HepG2 (cell line): ENCODE measurements around the gene PTPRD. TPM values are rescaled to one million over a fixed set of nuclear protein-coding genes. Genes with fewer than 3 reads are reported as not detected.

Source experiments
- ATAC-seq: fragments of 200-7000 bp; cut with Tn5 transposase; 3 replicates; pipeline ENCODE4 v1.9.1; 2020; ENCODE audit warnings: mild to moderate bottlenecking, moderate library complexity
- BruUV-seq: library from RNA; stranded (reverse); fragments of 400-500 nt; replicated peaks from 2 replicates; lab custom pipeline; 2021; lab: Mats Ljungman, UMichigan
- CTCF ChIA-PET: fragments of 300-600 bp; formaldehyde crosslinking; extraction: SDS; loops from one replicate; lab custom pipeline; 2021; ENCODE audit warnings: low total read pairs, inconsistent platforms, low intra/inter-chr PET ratio; lab: Yijun Ruan, JAX
- POLR2A ChIA-PET: fragments of 350-600 bp; sonication (Branson Sonifier 250); formaldehyde crosslinking; loops from one replicate; lab custom pipeline; 2020; ENCODE audit warnings: antibody characterized with exemption, inconsistent platforms; lab: Yijun Ruan, JAX
- DNase-seq: peaks from one replicate; pipeline ENCODE4 v3.0.0-alpha.2; 2015; ENCODE audit warnings: low spot score
- FAIRE-seq: peaks from 3 replicates; lab custom pipeline; 2011; peaks lifted over from hg19 to GRCh38; lab: Jason Lieb, UNC
- H2AFZ ChIP-seq: one replicate; pipeline ENCODE4 v1.6.1; 2011; ENCODE audit warnings: low read length, inconsistent platforms
- H3K27ac ChIP-seq: fragments of 300-600 bp; 3 replicates; pipeline ENCODE4 v1.8.0; 2011; ENCODE audit warnings: mixed run types, mild to moderate bottlenecking, mixed read lengths, low read length, inconsistent platforms; ENCODE audit not compliant: insufficient read depth; ENCODE audit errors: extremely low read length
- H3K27me3 ChIP-seq, 2 experiments: fragments of 200-600 bp in 1 of 2; 2 replicates in 1 of 2; 3 replicates in 1 of 2; pipeline versions ENCODE4 v1.6.0 to v1.8.0; 2011; ENCODE audit warnings: low read length in 2 of 2, mild to moderate bottlenecking in 2 of 2, moderate library complexity in 2 of 2, inconsistent platforms in 1 of 2; ENCODE audit not compliant: insufficient read depth in 2 of 2, control insufficient read depth in 1 of 2
- H3K36me3 ChIP-seq, 2 experiments: fragments of 200-600 bp in 1 of 2; replicated peaks in 1 of 2; 2 replicates in 1 of 2; 3 replicates in 1 of 2; pipeline versions ENCODE4 v1.5.1 to v1.8.0; 2011; ENCODE audit warnings: low read length in 2 of 2, inconsistent platforms in 1 of 2; ENCODE audit not compliant: insufficient read depth in 2 of 2, control insufficient read depth in 1 of 2
- H3K4me1 ChIP-seq: 2 replicates; pipeline ENCODE4 v1.5.1; 2012; ENCODE audit warnings: low read length, inconsistent platforms; ENCODE audit not compliant: insufficient read depth
- H3K4me2 ChIP-seq: 2 replicates; pipeline ENCODE4 v1.6.0; 2011; ENCODE audit warnings: low read depth, low read length, inconsistent platforms
- H3K4me3 ChIP-seq, 3 experiments: fragments of 200-600 bp in 1 of 3; sonication (generic), shearing (Covaris generic) in 1 of 3; replicated peaks in 1 of 3; 2 replicates each; pipeline ENCODE4 v1.5.1; 2011 to 2016; ENCODE audit warnings: low read length in 3 of 3, inconsistent platforms in 2 of 3, low read depth in 2 of 3, mild to moderate bottlenecking in 2 of 3, control low read depth in 1 of 3, mixed read lengths in 1 of 3; ENCODE audit not compliant: insufficient read depth in 1 of 3
- H3K79me2 ChIP-seq: one replicate; pipeline ENCODE4 v1.6.1; 2011; ENCODE audit warnings: low read length, inconsistent platforms; ENCODE audit not compliant: insufficient read depth
- H3K9ac ChIP-seq: 2 replicates; pipeline ENCODE4 v1.6.0; 2011; ENCODE audit warnings: mild to moderate bottlenecking, low read depth, low read length, inconsistent platforms; ENCODE audit not compliant: insufficient read depth
- H3K9me3 ChIP-seq: 2 replicates; pipeline ENCODE4 v1.5.1; 2012; ENCODE audit warnings: mild to moderate bottlenecking, low read length
- H4K20me1 ChIP-seq: 2 replicates; pipeline ENCODE4 v1.6.0; 2011; ENCODE audit warnings: inconsistent platforms, mild to moderate bottlenecking, low read length, moderate library complexity; ENCODE audit not compliant: insufficient read depth
- ARID3A ChIP-seq: IDR thresholded peaks from 2 replicates; pipeline ENCODE4 v1.6.1; 2012; ENCODE audit warnings: low read depth, low read length, improper control_type of control experiment
- ATM ChIP-seq: fragments of 450-650 bp; IDR thresholded peaks from 2 replicates; pipeline ENCODE4 v1.7.1; 2017; ENCODE audit warnings: mild to moderate bottlenecking, borderline replicate concordance
- BHLHE40 ChIP-seq: IDR thresholded peaks from 2 replicates; pipeline ENCODE4 v1.6.1; 2011; ENCODE audit warnings: low read length, improper control_type of control experiment
- JUNB ChIP-seq: sonication (generic); formaldehyde crosslinking; IDR thresholded peaks from 2 replicates; pipeline ENCODE4 v1.8.0; 2022; ENCODE audit warnings: missing genetic modification reagents, mild to moderate bottlenecking, borderline replicate concordance
- MAFF ChIP-seq: IDR thresholded peaks from 2 replicates; pipeline ENCODE4 v1.6.1; 2011; ENCODE audit warnings: low read depth, low read length, improper control_type of control experiment
- MAFK ChIP-seq, 2 experiments: IDR thresholded peaks in 1 of 2; conservative IDR thresholded peaks in 1 of 2; 2 replicates each; pipeline ENCODE4 v1.6.1; 2011; ENCODE audit warnings: improper control_type of control experiment in 2 of 2, low read length in 2 of 2
- STAG1 ChIP-seq: sonication (generic); formaldehyde crosslinking; IDR thresholded peaks from 2 replicates; pipeline ENCODE4 v1.4.0; 2020; ENCODE audit warnings: missing genetic modification reagents
- TCF7 ChIP-seq: sonication (generic); IDR thresholded peaks from 2 replicates; pipeline ENCODE4 v1.6.1; 2016; ENCODE audit warnings: antibody characterized with exemption, low read depth
- TEAD3 ChIP-seq: optimal IDR thresholded peaks from 2 replicates; pipeline ENCODE3; 2016; ENCODE audit warnings: borderline replicate concordance
- ZBTB37 ChIP-seq: sonication (generic); formaldehyde crosslinking; IDR thresholded peaks from 2 replicates; pipeline ENCODE4 v1.4.0; 2020; ENCODE audit warnings: mild to moderate bottlenecking, missing genetic modification reagents
- ZBTB49 ChIP-seq: sonication (generic); formaldehyde crosslinking; IDR thresholded peaks from 2 replicates; pipeline ENCODE4 v1.4.0; 2020; ENCODE audit warnings: missing genetic modification reagents, borderline replicate concordance
- ZNF296 ChIP-seq: sonication (generic); formaldehyde crosslinking; conservative IDR thresholded peaks from 2 replicates; pipeline ENCODE4 v1.5.0; 2020; ENCODE audit warnings: mild to moderate bottlenecking, missing genetic modification reagents
- ZNF646 ChIP-seq: sonication (generic); formaldehyde crosslinking; IDR thresholded peaks from 2 replicates; pipeline ENCODE4 v1.9.0; 2021; ENCODE audit warnings: mild to moderate bottlenecking, missing genetic modification reagents
- WGBS: methylation state at CpG from one replicate; pipeline ENCODE4 v1.1.6; 2017; ENCODE audit warnings: low lambda C conversion rate; 5-methylcytosine and 5-hydroxymethylcytosine counted together
- in situ Hi-C: cut with HindIII; loops from 2 replicates; pipeline ENCODE4 v1.10.0; 2017; ENCODE audit warnings: low pct_unique_long_range_greater_than_20kb; ENCODE audit not compliant: extremely low pct_ligation_motif_present
- intact Hi-C: fragments of 100-400 bp; cut with micrococcal nuclease; formaldehyde crosslinking; loops from one replicate; pipeline ENCODE4 v1.10.0; 2022; ENCODE audit not compliant: unreplicated experiment
- polyA plus RNA-seq, 8 experiments: library from polyadenylated mRNA; depleted of rRNA in 3 of 8; stranded (reverse) in 7 of 8; unstranded in 1 of 8; fragments of >200 nt; fragmentation: Illumina TruSeq in 4 of 8; extraction: Trizol in 4 of 8; gene quantifications; 2 replicates each; pipeline versions ENCODE4 v1.2.1 to v1.2.3, GENCODE V29; 2011 to 2016; ENCODE audit warnings: low read depth in 4 of 8, missing spikeins in 1 of 8, mixed read lengths in 1 of 8; ENCODE audit not compliant: insufficient read depth in 1 of 8
- total RNA-seq, 5 experiments: library from RNA; depleted of rRNA; stranded (reverse); fragments of >200 nt; fragmentation: Illumina TruSeq; extraction: Trizol; gene quantifications; 2 replicates each; pipeline ENCODE4 v1.2.3, GENCODE V29; 2016; ENCODE audit warnings: low read depth in 1 of 5

The PTPRD gene
- total and polyA plus RNA-seq, 2 of the 13 experiments (the other 11 are each of a cell fraction or from before 2014, with no cell fraction given) = 0.05 TPM; not detected in 1

DNA sequence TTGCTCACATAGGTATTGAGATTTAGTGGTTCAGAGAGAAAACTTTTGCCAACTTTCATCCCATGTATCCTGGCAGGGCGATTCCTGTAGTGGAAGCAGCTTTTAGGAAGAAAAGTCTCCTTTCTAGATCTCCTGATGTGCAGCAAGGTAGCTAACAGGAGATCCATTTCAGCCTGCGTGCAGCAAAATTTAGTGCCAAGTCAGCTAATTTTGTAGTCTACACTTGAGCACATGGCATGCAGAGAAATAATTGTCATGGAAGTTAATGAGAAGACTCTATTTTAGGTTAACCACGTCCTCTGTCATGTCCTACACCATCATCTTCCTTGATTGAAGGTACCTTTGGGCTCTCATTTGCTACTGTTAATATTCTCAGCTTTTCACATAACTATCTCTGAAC, 165.8 kb downstream of the PTPRD start:
- ATAC-seq = no peak
- POLR2A ChIA-PET = no interaction called here
- no peak overlapping the region for H3K9ac ChIP-seq
- TF ChIP-seq TEAD3 = no peak
- no peak for TF ChIP-seq STAG1 (CRISPR knock-in tag)
- no peak for TF ChIP-seq ZNF296 (CRISPR knock-in tag)
- no peak for TF ChIP-seq ATM
- no peak for TF ChIP-seq JUNB (CRISPR knock-in tag)
- no peak for TF ChIP-seq ARID3A
- TF ChIP-seq ZNF646 (CRISPR knock-in tag) = no peak
- no peak for TF ChIP-seq BHLHE40
- no peak for TF ChIP-seq ZBTB37 (CRISPR knock-in tag)
- TF ChIP-seq TCF7 = no peak
- TF ChIP-seq MAFK (conservative IDR thresholded peaks at IDR 0.05 in 1 of 2, IDR thresholded peaks at IDR 0.05 in 1 of 2; ENCODE audit: low read length in 2 of 2) = peak; percentile 95 to 98
- peak; percentile 98 for TF ChIP-seq MAFF
- TF ChIP-seq ZBTB49 (CRISPR knock-in tag) = no peak
- TF ChIP-seq, all 625 proteins: peak for 2
- 0% methylated on average over 3 of the region's 3 CpGs for WGBS
- CTCF ChIA-PET = no interaction called here
- Histone ChIP-seq H2AFZ (no peak overlapping the region), H3K4me1 (no peaks in the 10 kb centered on the region), H3K27me3 (no peaks in the 10 kb centered on the region), H3K36me3 (no peaks in the 10 kb centered on the region), H4K20me1 (no peaks in the 10 kb centered on the region), H3K27ac (no peak overlapping the region), H3K79me2 (no peaks in the 10 kb centered on the region), H3K4me2 (no peak overlapping the region), H3K9me3 (peaks cover 15% of the 10 kb centered on the region), H3K4me3 (no peak overlapping the region)
- no TSS peak for BruUV-seq
- FAIRE-seq = no peak
- in situ Hi-C loops = no loop called here
- DNase-seq = no peak
- intact Hi-C loops = no loop called here
